Measurements from ENCODE around the gene THY1. TPM values are rescaled to one million over a fixed set of nuclear protein-coding genes. Genes with fewer than 3 reads are reported as not detected.

Gene THY1
- total and polyA plus RNA-seq, 2 of the 8 experiments (the other 6 are each of a cell fraction or from before 2014, with no cell fraction given), result 286 to 2,479 TPM

DNA sequence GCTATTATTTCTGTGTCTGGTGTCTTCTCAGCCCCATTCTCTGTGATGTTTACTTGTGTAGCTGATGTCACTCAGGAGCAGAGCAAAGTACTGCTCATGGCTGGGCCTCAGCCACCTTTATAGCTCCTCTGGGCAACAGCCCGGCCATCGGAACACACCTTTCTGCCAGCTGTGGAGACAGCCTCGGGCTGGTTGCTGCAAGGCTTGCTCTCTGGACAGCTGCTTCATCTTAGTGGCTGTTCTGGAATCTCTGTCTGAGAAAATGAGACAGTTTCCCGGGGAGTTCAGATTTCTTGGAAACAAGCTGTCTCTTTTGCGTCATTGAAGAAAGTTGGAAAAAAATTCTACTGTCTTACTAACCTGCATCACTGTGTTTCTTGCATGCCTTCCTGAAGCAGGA is 20.0 kb downstream of the THY1 start:
- 89% methylated on average over 5 of the region's 5 CpGs; no CpG with 5 or more reads in 1 of the 2 experiments for WGBS, 2 experiments (ENCODE audit: extremely low coverage in 1 of 2, insufficient coverage in 1 of 2, insufficient read length in 1 of 2, insufficient replicate concordance in 2 of 2, low coverage in 1 of 2, low lambda C conversion rate in 2 of 2, missing lambda C conversion rate in 1 of 2)
- no peak overlapping the region for H4K8ac ChIP-seq (ENCODE audit: extremely low read depth, insufficient read depth, low read length)
- no peaks in the 10 kb centered on the region; a peak in 1 of 4 replicates for H3K9me3 ChIP-seq (ENCODE audit: insufficient read depth in 2 of 2, low read depth in 1 of 2, low read length in 1 of 2)
- H3K27ac ChIP-seq (ENCODE audit: low read depth, low read length), result no peak overlapping the region
- no peaks in the 10 kb centered on the region for H3K4me1 ChIP-seq (replicated peaks in 1 of 4; ENCODE audit: control insufficient read depth in 3 of 4, insufficient read depth in 4 of 4, low read length in 3 of 4)
- no peaks in the 10 kb centered on the region for H3K79me1 ChIP-seq (ENCODE audit: low read depth, low read length)
- H3K23me2 ChIP-seq (ENCODE audit: low read depth, low read length), result no peaks in the 10 kb centered on the region
- no peak for DNase-seq (ENCODE audit: low read depth in 1 of 2, low spot score in 2 of 2)
- TF ChIP-seq KDM1A (IDR thresholded peaks at IDR 0.05; ENCODE audit: borderline replicate concordance, low read length) (no peak), FOSL1 (IDR thresholded peaks at IDR 0.05; ENCODE audit: insufficient read depth, low read depth, low read length) (no peak), SP1 (IDR thresholded peaks at IDR 0.05; ENCODE audit: low read depth, low read length) (no peak), GTF2F1 (IDR thresholded peaks at IDR 0.05; ENCODE audit: borderline replicate concordance, low read depth, low read length) (no peak), TEAD4 (IDR thresholded peaks at IDR 0.05; ENCODE audit: low read depth, low read length) (no peak), KDM4A (IDR thresholded peaks at IDR 0.05; ENCODE audit: low read depth, low read length, severe bottlenecking) (no peak)
- TF ChIP-seq, protein P1, sequence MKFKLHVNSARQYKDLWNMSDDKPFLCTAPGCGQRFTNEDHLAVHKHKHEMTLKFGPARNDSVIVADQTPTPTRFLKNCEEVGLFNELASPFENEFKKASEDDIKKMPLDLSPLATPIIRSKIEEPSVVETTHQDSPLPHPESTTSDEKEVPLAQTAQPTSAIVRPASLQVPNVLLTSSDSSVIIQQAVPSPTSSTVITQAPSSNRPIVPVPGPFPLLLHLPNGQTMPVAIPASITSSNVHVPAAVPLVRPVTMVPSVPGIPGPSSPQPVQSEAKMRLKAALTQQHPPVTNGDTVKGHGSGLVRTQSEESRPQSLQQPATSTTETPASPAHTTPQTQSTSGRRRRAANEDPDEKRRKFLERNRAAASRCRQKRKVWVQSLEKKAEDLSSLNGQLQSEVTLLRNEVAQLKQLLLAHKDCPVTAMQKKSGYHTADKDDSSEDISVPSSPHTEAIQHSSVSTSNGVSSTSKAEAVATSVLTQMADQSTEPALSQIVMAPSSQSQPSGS (IDR thresholded peaks at IDR 0.05; ENCODE audit: low read length), result no peak
- CTCF ChIA-PET (ENCODE audit: partially characterized antibody), result interaction anchor here (0.6 to 6.7 kb wide), 7 partner anchors 9 to 520 kb away, joined by 3 to 31 read pairs (median 4); partner anchors contain the start of gene USP2
- no peak overlapping the region for H2AFZ ChIP-seq (ENCODE audit: low read length)
- no peaks in the 10 kb centered on the region for H4K20me1 ChIP-seq (replicated peaks in 1 of 2; ENCODE audit: control insufficient read depth in 1 of 2, insufficient read depth in 2 of 2, low read length in 2 of 2)
- no peaks in the 10 kb centered on the region for H3K27me3 ChIP-seq (replicated peaks in 1 of 4; ENCODE audit: control insufficient read depth in 3 of 4, extremely low read depth in 1 of 4, insufficient read depth in 3 of 4, low read length in 3 of 4)
- H3K36me3 ChIP-seq (ENCODE audit: control insufficient read depth in 2 of 4, insufficient read depth in 4 of 4, low read length in 3 of 4), result no peaks in the 10 kb centered on the region; a peak in 1 of 8 replicates
- H3K79me2 ChIP-seq (ENCODE audit: control insufficient read depth in 1 of 2, insufficient read depth in 2 of 2, low read length in 2 of 2), result no peaks in the 10 kb centered on the region
- H3K9ac ChIP-seq (replicated peaks in 1 of 4; ENCODE audit: extremely low read depth in 1 of 4, low read depth in 3 of 4, low read length in 3 of 4), result no peak overlapping the region
- H3K4me2 ChIP-seq (ENCODE audit: insufficient read depth in 1 of 2, low read depth in 2 of 2, low read length in 2 of 2), result no peak overlapping the region
- no peak for FAIRE-seq
- H4K5ac ChIP-seq (ENCODE audit: insufficient read length, low read depth, low read length), result no peak overlapping the region
- H3K4ac ChIP-seq (replicated peaks; ENCODE audit: insufficient read length, low read depth, low read length), result no peak overlapping the region
- no peak overlapping the region for H2BK15ac ChIP-seq (ENCODE audit: low read length)
- POLR2A ChIA-PET (ENCODE audit: partially characterized antibody), result interaction anchor here (0.6 to 2.2 kb wide), 6 partner anchors 14 to 58 kb away, joined by 3 to 6 read pairs (median 4); partner anchors contain the start of gene THY1
- no peak overlapping the region for H2BK120ac ChIP-seq (replicated peaks; ENCODE audit: low read depth, low read length)
- no peak overlapping the region for H3K18ac ChIP-seq (ENCODE audit: extremely low read depth, low read length)
- no peak overlapping the region for H3K56ac ChIP-seq (replicated peaks; ENCODE audit: insufficient read length, low read depth, low read length)
- H2AK5ac ChIP-seq (ENCODE audit: low read depth, low read length), result no peak overlapping the region
- H2BK12ac ChIP-seq (ENCODE audit: low read depth, low read length), result no peak overlapping the region
- no peak overlapping the region for H3K4me3 ChIP-seq (ENCODE audit: extremely low read depth in 1 of 4, insufficient read depth in 2 of 4, low read depth in 3 of 4, low read length in 4 of 4)
- no peak overlapping the region for H3K23ac ChIP-seq (ENCODE audit: insufficient read length)
- H4K91ac ChIP-seq (replicated peaks; ENCODE audit: insufficient read length, low read length), result no peak overlapping the region
- no peak overlapping the region for H2BK5ac ChIP-seq (ENCODE audit: low read depth, low read length)
- H3K14ac ChIP-seq (ENCODE audit: insufficient read length), result no peak overlapping the region
- H2BK20ac ChIP-seq (ENCODE audit: low read length), result no peak overlapping the region
